ENCODE results near the gene CSMD2. TPM values are rescaled to one million over a fixed set of nuclear protein-coding genes. Genes with fewer than 3 reads are reported as not detected.

CSMD2 gene
- total RNA-seq, 1 experiment from 2014 or later = 0.22 TPM

GRCh38 chr1:33473900-33474299, 691.1 kb downstream of the CSMD2 start:
- H4K20me1 ChIP-seq (ENCODE audit: insufficient read depth) = no peaks in the 10 kb centered on the region
- H3K79me2 ChIP-seq (ENCODE audit: insufficient read depth, low read length) = peaks cover 8% of the 10 kb centered on the region; the same call in 1 of the 2 replicates
- DNase-seq (ENCODE audit: low read depth, low spot score) (no peak), ATAC-seq (no peak)
- ChIA-PET POLR2A (no interaction called here), RAD21 (ENCODE audit: low non-redundant PET in 1 of 2, low total read pairs in 2 of 2, uncharacterized antibody in 2 of 2, unreplicated experiment in 2 of 2) (interaction anchor here in 1 of 2 experiments (0.6 kb wide), 1 partner anchor 18 kb away, joined by 3 read pairs; no protein-coding TSS in a partner anchor), CTCF (no interaction called here)
- no TSS peak for BruUV-seq (replicated peaks)
- H3K9me3 ChIP-seq (ENCODE audit: control insufficient read depth in 1 of 2, insufficient read depth in 1 of 2, low read depth in 1 of 2, low read length in 2 of 2) = no peaks in the 10 kb centered on the region
- intact Hi-C loops (cut with micrococcal nuclease) = loop anchor here (2.0 to 5.0 kb wide), 7 partner anchors 92 to 377 kb away; no protein-coding TSS in a partner anchor
- H3K9me2 ChIP-seq (ENCODE audit: insufficient read depth) = no peaks in the 10 kb centered on the region
- peaks cover 6 to 33% of the 10 kb centered on the region in 2 experiments; a peak in 3 of 4 replicates for H3K4me1 ChIP-seq (ENCODE audit: control insufficient read depth in 1 of 2, insufficient read depth in 2 of 2, low read length in 2 of 2)
- no peak for TF ChIP-seq CTCF (IDR thresholded peaks at IDR 0.05 in 2 of 3, conservative IDR thresholded peaks at IDR 0.05 in 1 of 3; ENCODE audit: borderline replicate concordance in 1 of 3, insufficient read depth in 1 of 3, low read depth in 2 of 3, low read length in 2 of 3)
- no peak overlapping the region for H3K9ac ChIP-seq (ENCODE audit: low read length)
- no peak overlapping the region for H2AFZ ChIP-seq (ENCODE audit: low read depth, low read length, poor library complexity, severe bottlenecking)
- H3K36me3 ChIP-seq (ENCODE audit: control insufficient read depth in 1 of 2, insufficient read depth in 2 of 2, low read length in 2 of 2) = no peaks in the 10 kb centered on the region
- H3K4me3 ChIP-seq (replicated peaks in 1 of 2; ENCODE audit: low read depth in 1 of 2, low read length in 2 of 2) = no peak overlapping the region
- H3K4me2 ChIP-seq (ENCODE audit: low read length) = peak overlapping the region; percentile 91; the same call in 1 of the 2 replicates
- H3K27me3 ChIP-seq (ENCODE audit: insufficient read depth, low read length) = no peaks in the 10 kb centered on the region
- no peak overlapping the region for H3K27ac ChIP-seq (ENCODE audit: low read depth, low read length)

GRCh38 chr1:33472269-33472980, 692.6 kb downstream of the CSMD2 start, which contains the start of gene ZSCAN20:
Gene ZSCAN20, plus strand, starts transcription at chr1:33472645. Its CDS starts 6,644 bp downstream, at chr1:33479289.
- Histone ChIP-seq H3K4me1 (ENCODE audit: control insufficient read depth in 1 of 2, insufficient read depth in 2 of 2, low read length in 2 of 2) (peaks cover 6 to 42% of the 10 kb centered on the region in 2 experiments; a peak in 3 of 4 replicates), H3K36me3 (ENCODE audit: control insufficient read depth in 1 of 2, insufficient read depth in 2 of 2, low read length in 2 of 2) (no peaks in the 10 kb centered on the region), H3K9ac (ENCODE audit: low read length) (peak within 1 kb of the TSS; percentile 75), H3K9me2 (ENCODE audit: insufficient read depth) (no peaks in the 10 kb centered on the region), H4K20me1 (ENCODE audit: insufficient read depth) (no peaks in the 10 kb centered on the region), H3K4me2 (ENCODE audit: low read length) (peak within 1 kb of the TSS; percentile 91), H3K27ac (ENCODE audit: low read depth, low read length) (peak within 1 kb of the TSS; percentile 40), H2AFZ (ENCODE audit: low read depth, low read length, poor library complexity, severe bottlenecking) (peak within 1 kb of the TSS; percentile 76), H3K4me3 (replicated peaks in 1 of 2; ENCODE audit: low read depth in 1 of 2, low read length in 2 of 2) (peak within 1 kb of the TSS; percentile 83 to 93), H3K27me3 (ENCODE audit: insufficient read depth, low read length) (no peaks in the 10 kb centered on the region), H3K79me2 (ENCODE audit: insufficient read depth, low read length) (peaks cover 8% of the 10 kb centered on the region; the same call in 1 of the 2 replicates), H3K9me3 (ENCODE audit: control insufficient read depth in 1 of 2, insufficient read depth in 1 of 2, low read depth in 1 of 2, low read length in 2 of 2) (no peaks in the 10 kb centered on the region)
- ATAC-seq = peak; percentile 89
- POLR2A ChIA-PET = interaction anchor here (1.4 to 2.2 kb wide), 2 partner anchors 12 to 177 kb away, joined by 3 to 7 read pairs; no protein-coding TSS in a partner anchor
- DNase-seq (ENCODE audit: low read depth, low spot score) = peak; percentile 95
- intact Hi-C loops (cut with micrococcal nuclease) = loop anchor here (2.0 to 5.0 kb wide), 7 partner anchors 90 to 375 kb away; no protein-coding TSS in a partner anchor
- RAD21 ChIA-PET (ENCODE audit: low non-redundant PET in 1 of 2, low total read pairs in 2 of 2, uncharacterized antibody in 2 of 2, unreplicated experiment in 2 of 2) = interaction anchor here in 1 of 2 experiments (0.7 to 3.3 kb wide), 2 partner anchors 16 to 177 kb away, joined by 3 to 15 read pairs; no protein-coding TSS in a partner anchor
- CTCF ChIA-PET = interaction anchor here (0.8 to 4.5 kb wide), 9 partner anchors 14 to 1380 kb away, joined by 3 to 37 read pairs (median 9); partner anchors contain the start of gene TRIM62
- BruUV-seq (replicated peaks) = no TSS peak
- TF ChIP-seq REST (IDR thresholded peaks at IDR 0.05; ENCODE audit: low read depth) (no peak), SIN3A (IDR thresholded peaks at IDR 0.05; ENCODE audit: low read depth) (no peak), YY1 (IDR thresholded peaks at IDR 0.05; ENCODE audit: extremely low read depth, insufficient replicate concordance, low read depth, low read length) (peak; percentile 65), TCF7L2 (IDR thresholded peaks at IDR 0.05; ENCODE audit: borderline replicate concordance, extremely low read depth, insufficient read depth, insufficient read length) (no peak), MAX (IDR thresholded peaks at IDR 0.05) (no peak), POLR2A (IDR thresholded peaks at IDR 0.05; ENCODE audit: borderline replicate concordance, extremely low read depth, insufficient read depth, insufficient read length) (no peak), ZNF274 (IDR thresholded peaks at IDR 0.05; ENCODE audit: low read depth, low read length) (no peak), CBX3 (IDR thresholded peaks at IDR 0.05; ENCODE audit: low read depth) (no peak), ELF1 (IDR thresholded peaks at IDR 0.05; ENCODE audit: borderline replicate concordance, low read depth) (peak; percentile 80; the same call in 1 of the 2 replicates)
